Transverse colon (tissue), 4 donors: ENCODE data around the gene MED25.

ENCODE experiments used
- CTCF ChIP-seq, 5 experiments: fragments of 200-600 bp in 3 of 5; fragments of 450-650 bp in 2 of 5; sonication (generic) in 3 of 5; IDR thresholded peaks; 1 replicate in 2 of 5; 2 replicates in 3 of 5; pipeline ENCODE4 v1.5.1; 2016 to 2017; ENCODE audit warnings: antibody characterized with exemption in 5 of 5, inconsistent platforms in 3 of 5, mild to moderate bottlenecking in 2 of 5, moderate library complexity in 1 of 5
- EP300 ChIP-seq: sonication (generic); formaldehyde crosslinking; IDR thresholded peaks from one replicate; pipeline ENCODE4 v1.6.1; 2017; ENCODE audit warnings: antibody characterized with exemption, low read depth
- POLR2A ChIP-seq: fragments of 450-650 bp; IDR thresholded peaks from one replicate; pipeline ENCODE4 v1.6.1; 2016; ENCODE audit warnings: antibody characterized with exemption, mild to moderate bottlenecking, moderate library complexity
- POLR2AphosphoS5 ChIP-seq, 3 donors: sonication (generic); formaldehyde crosslinking; IDR thresholded peaks; one replicate each; pipeline ENCODE4 v1.6.1; 2016; ENCODE audit warnings: antibody characterized with exemption in 3 of 3

- TF ChIP-seq POLR2AphosphoS5 (IDR thresholded peaks at IDR 0.05) (no peak), CTCF (IDR thresholded peaks at IDR 0.05) (no peak), EP300 (no peak), POLR2A (no peak)
Observed at GRCh38 chr19:49869009-49869483, 51.0 kb downstream of the MED25 start.
